GM12878 (cell line): Measurements from ENCODE around the gene KLHL10. TPM values are rescaled to one million over a fixed set of nuclear protein-coding genes. Genes with fewer than 3 reads are reported as not detected.
"Not testable (repeated sequence)": the region's sequence is repeated elsewhere in the genome, so short reads cannot be mapped to it uniquely, and the experiment has no call there.

Experiments used
- ATAC-seq: fragments of 200-7000 bp; cut with Tn5 transposase; 3 replicates; pipeline ENCODE4 v1.9.1; 2020; ENCODE audit warnings: mild to moderate bottlenecking, moderate library complexity
- BruUV-seq: library from RNA; stranded (reverse); fragments of 400-500 nt; replicated peaks from 2 replicates; lab custom pipeline; 2021; lab: Mats Ljungman, UMichigan
- CTCF ChIA-PET: fragments of 300-600 bp; sonication (Branson Sonifier 250); formaldehyde crosslinking; extraction: SDS; loops from one replicate; lab custom pipeline; 2021; ENCODE audit warnings: inconsistent platforms; lab: Yijun Ruan, JAX
- POLR2A ChIA-PET: fragments of 350-600 bp; formaldehyde crosslinking; extraction: SDS; loops from one replicate; lab custom pipeline; 2021; ENCODE audit warnings: inconsistent platforms; lab: Charles Lee
- RAD21 ChIA-PET: fragments of 300-600 bp; sonication (Branson Sonifier 250); formaldehyde crosslinking; loops from one replicate; lab custom pipeline; 2023; ENCODE audit warnings: antibody characterized with exemption; ENCODE audit not compliant: unreplicated experiment; lab: Charles Lee
- SMC1A ChIA-PET: fragments of 300-600 bp; sonication (Branson Sonifier 250); formaldehyde crosslinking; loops from one replicate; lab custom pipeline; 2023; ENCODE audit not compliant: unreplicated experiment, uncharacterized antibody; lab: Charles Lee
- DNase-seq: peaks from one replicate; pipeline ENCODE4 v3.0.0-alpha.2; 2011; ENCODE audit warnings: low read depth, low spot score
- FAIRE-seq: peaks from 3 replicates; lab custom pipeline; 2011; peaks lifted over from hg19 to GRCh38; lab: Jason Lieb, UNC
- H2AFZ ChIP-seq: 2 replicates; pipeline ENCODE4 v1.6.0; 2011; ENCODE audit warnings: low read depth, low read length, control low read depth; ENCODE audit not compliant: control insufficient read depth
- H3K27ac ChIP-seq: 2 replicates; pipeline ENCODE4 v1.5.1; 2011; ENCODE audit warnings: control low read depth; ENCODE audit not compliant: control insufficient read depth, insufficient read depth
- H3K27me3 ChIP-seq, 2 experiments: replicated peaks in 1 of 2; 2 replicates each; pipeline versions ENCODE4 v1.6.0 to v1.6.1; 2011; ENCODE audit warnings: low read length in 1 of 2; ENCODE audit not compliant: control insufficient read depth in 2 of 2, insufficient read depth in 2 of 2
- H3K36me3 ChIP-seq, 2 experiments: 2 replicates each; pipeline ENCODE4 v1.5.1; 2011; ENCODE audit warnings: low read length in 1 of 2; ENCODE audit not compliant: control insufficient read depth in 2 of 2, insufficient read depth in 2 of 2
- H3K4me1 ChIP-seq: 2 replicates; pipeline ENCODE4 v1.6.1; 2011; ENCODE audit warnings: mild to moderate bottlenecking, low read length, moderate library complexity, mixed read lengths; ENCODE audit not compliant: control insufficient read depth, insufficient read depth
- H3K4me2 ChIP-seq: 2 replicates; pipeline ENCODE4 v1.6.0; 2011; ENCODE audit warnings: control low read depth; ENCODE audit not compliant: control insufficient read depth, insufficient read depth
- H3K4me3 ChIP-seq: fragments of 200-600 bp; sonication (generic); 2 replicates; pipeline ENCODE4 v1.5.1; 2016
- H3K79me2 ChIP-seq: 2 replicates; pipeline ENCODE4 v1.6.0; 2011; ENCODE audit warnings: low read length; ENCODE audit not compliant: control insufficient read depth, insufficient read depth
- H3K9ac ChIP-seq: 2 replicates; pipeline ENCODE4 v1.8.0; 2011; ENCODE audit warnings: low read length, control low read depth, mixed read lengths; ENCODE audit not compliant: control insufficient read depth, insufficient read depth
- H3K9me3 ChIP-seq: replicated peaks from 3 replicates; pipeline ENCODE4 v1.5.1; 2011; ENCODE audit warnings: mild to moderate bottlenecking, low read length; ENCODE audit not compliant: control insufficient read depth, insufficient read depth
- H4K20me1 ChIP-seq: 2 replicates; pipeline ENCODE4 v1.6.0; 2011; ENCODE audit not compliant: control insufficient read depth, insufficient read depth
- NBN ChIP-seq: fragments of 450-650 bp; IDR thresholded peaks from 2 replicates; pipeline ENCODE4 v1.6.1; 2016
- PAX5 ChIP-seq: IDR thresholded peaks from 2 replicates; pipeline ENCODE4 v1.6.1; 2011; ENCODE audit warnings: low read depth, low read length, borderline replicate concordance
- WGBS: methylation state at CpG from one replicate; pipeline ENCODE4 v1.1.6; 2016; ENCODE audit warnings: low lambda C conversion rate; ENCODE audit not compliant: insufficient replicate concordance, insufficient coverage; ENCODE audit errors: missing lambda C conversion rate; 5-methylcytosine and 5-hydroxymethylcytosine counted together
- in situ Hi-C: fragments of 300-500 bp; cut with MboI; formaldehyde crosslinking; loops from 9 replicates; pipeline ENCODE4 v1.14.3; 2018; ENCODE audit warnings: mixed read lengths
- intact Hi-C: fragments of 100-400 bp; cut with micrococcal nuclease; formaldehyde crosslinking; loops from one replicate; pipeline ENCODE4 v1.14.2; 2022; ENCODE audit not compliant: unreplicated experiment
- polyA plus RNA-seq, 11 experiments: library from polyadenylated mRNA; depleted of rRNA in 4 of 11; unstranded in 6 of 11; stranded (reverse) in 5 of 11; fragments of >200 nt; fragmentation: Nextera tagmentation in 4 of 11; fragmentation: Illumina TruSeq in 1 of 11; extraction: Ambion mirVana in 4 of 11; extraction: Trizol in 1 of 11; gene quantifications; 1 replicate in 1 of 11; 2 replicates in 10 of 11; pipeline versions ENCODE4 v1.2.1 to v1.2.3, GENCODE V29; 2011 to 2016; ENCODE audit warnings: inconsistent platforms in 2 of 11, missing spikeins in 2 of 11, low read depth in 1 of 11
- total RNA-seq, 4 experiments: library from RNA; depleted of rRNA in 3 of 4; stranded (reverse); fragments of >200 nt in 3 of 4; fragmentation: Illumina TruSeq in 1 of 4; extraction: Trizol in 1 of 4; gene quantifications; 2 replicates each; pipeline versions ENCODE4 v1.2.1 to v1.2.3, GENCODE V29; 2013 to 2021
- TF ChIP-seq, protein P1 (sequence below): fragments of 450-650 bp; IDR thresholded peaks from 2 replicates; pipeline ENCODE4 v1.6.1; 2016; ENCODE audit warnings: mild to moderate bottlenecking

The KLHL10 gene
- total and polyA plus RNA-seq, 10 of the 15 experiments (the other 5 are each of a cell fraction or from before 2014, with no cell fraction given): 0.13 to 0.62 (median 0.20) TPM; not detected in 4

GRCh38 chr17:41851382-41851781 is 13.8 kb downstream of the KLHL10 start:
- 63% methylated on average over 14 of the region's 14 CpGs for WGBS
- not testable (repeated sequence) for H3K27ac ChIP-seq, H3K9me3 ChIP-seq
- TF ChIP-seq NBN (0 out of 2 replicates have a peak, but pooled peaks have one; percentile 15), PAX5 (0 out of 2 replicates have a peak, but pooled peaks have one; percentile 29)
- TF ChIP-seq, protein P1, sequence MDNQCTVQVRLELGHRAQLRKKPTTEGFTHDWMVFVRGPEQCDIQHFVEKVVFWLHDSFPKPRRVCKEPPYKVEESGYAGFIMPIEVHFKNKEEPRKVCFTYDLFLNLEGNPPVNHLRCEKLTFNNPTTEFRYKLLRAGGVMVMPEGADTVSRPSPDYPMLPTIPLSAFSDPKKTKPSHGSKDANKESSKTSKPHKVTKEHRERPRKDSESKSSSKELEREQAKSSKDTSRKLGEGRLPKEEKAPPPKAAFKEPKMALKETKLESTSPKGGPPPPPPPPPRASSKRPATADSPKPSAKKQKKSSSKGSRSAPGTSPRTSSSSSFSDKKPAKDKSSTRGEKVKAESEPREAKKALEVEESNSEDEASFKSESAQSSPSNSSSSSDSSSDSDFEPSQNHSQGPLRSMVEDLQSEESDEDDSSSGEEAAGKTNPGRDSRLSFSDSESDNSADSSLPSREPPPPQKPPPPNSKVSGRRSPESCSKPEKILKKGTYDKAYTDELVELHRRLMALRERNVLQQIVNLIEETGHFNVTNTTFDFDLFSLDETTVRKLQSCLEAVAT: peak; percentile 58; the same call in 1 of the 2 replicates
- TF ChIP-seq, all 136 proteins: peak for 3; not testable (repeated sequence) for 133
- H3K9ac ChIP-seq, H4K20me1 ChIP-seq, intact Hi-C loops, BruUV-seq, H3K4me2 ChIP-seq, H3K27me3 ChIP-seq, ATAC-seq, DNase-seq, FAIRE-seq, in situ Hi-C loops, H3K4me1 ChIP-seq, H2AFZ ChIP-seq: not testable (repeated sequence)
- ChIA-PET RAD21 (interaction anchor here (1.0 to 1.2 kb wide), 2 partner anchors 12 to 14 kb away, joined by 3 to 4 read pairs; no protein-coding TSS in a partner anchor), POLR2A (interaction anchor here (0.7 to 1.5 kb wide), 4 partner anchors 10 to 41 kb away, joined by 5 to 15 read pairs (median 5); partner anchors contain the start of genes KLHL11 and NT5C3B), SMC1A (interaction anchor here (0.6 to 5.2 kb wide), 2 partner anchors 13 to 115 kb away, joined by 3 to 33 read pairs; partner anchors contain the start of gene KLHL11), CTCF (interaction anchor here (0.7 to 1.2 kb wide), 5 partner anchors 12 to 634 kb away, joined by 3 to 6 read pairs (median 3); partner anchors contain the start of gene KLHL11)
- 0 out of 2 replicates have a peak overlapping the region, but pooled peaks have one; percentile 4 for H3K4me3 ChIP-seq
- peaks cover 19% of the 10 kb centered on the region for H3K79me2 ChIP-seq
- peaks cover 9 to 16% of the 10 kb centered on the region in 2 experiments for H3K36me3 ChIP-seq
